Breast epithelium (tissue), 4 donors: ENCODE measurements around the gene OR52N2. TPM values are rescaled to one million over a fixed set of nuclear protein-coding genes. Genes with fewer than 3 reads are reported as not detected.

Experiments
- DNase-seq, 2 donors: peaks; one replicate each; pipeline ENCODE4 v3.0.0-alpha.2; 2019; ENCODE audit warnings: low spot score in 2 of 2
- H3K27ac ChIP-seq, 2 donors: fragments of 200-600 bp; sonication (generic) in 1 of 2; one replicate each; pipeline ENCODE4 v1.5.1; 2016 to 2019; ENCODE audit warnings: mild to moderate bottlenecking in 1 of 2
- H3K27me3 ChIP-seq, 2 donors: fragments of 200-600 bp; sonication (generic) in 1 of 2; one replicate each; pipeline versions ENCODE4 v1.5.1 to v1.6.0; 2017 to 2019; ENCODE audit warnings: control low read depth in 1 of 2, mild to moderate bottlenecking in 1 of 2
- H3K36me3 ChIP-seq: fragments of 200-600 bp; one replicate; pipeline ENCODE4 v1.5.1; 2019
- H3K4me1 ChIP-seq, 2 donors: fragments of 200-600 bp; sonication (generic); one replicate each; pipeline ENCODE4 v1.5.1; 2016 to 2019; ENCODE audit warnings: control low read depth in 1 of 2
- H3K4me3 ChIP-seq, 3 donors: fragments of 200-600 bp; sonication (generic); 1 replicate in 2 of 3; 2 replicates in 1 of 3; pipeline ENCODE4 v1.5.1; 2016 to 2019; ENCODE audit warnings: mild to moderate bottlenecking in 3 of 3, moderate library complexity in 2 of 3
- H3K9me3 ChIP-seq, 2 donors: fragments of 200-600 bp; sonication (generic) in 1 of 2; one replicate each; pipeline ENCODE4 v1.5.1; 2016 to 2019; ENCODE audit warnings: control low read depth in 1 of 2
- CTCF ChIP-seq, 3 donors: fragments of 450-650 bp; IDR thresholded peaks; one replicate each; pipeline ENCODE4 v1.5.1; 2016 to 2017; ENCODE audit warnings: antibody characterized with exemption in 3 of 3, mild to moderate bottlenecking in 3 of 3, moderate library complexity in 3 of 3
- POLR2A ChIP-seq: fragments of 450-650 bp; IDR thresholded peaks from one replicate; pipeline ENCODE4 v1.6.1; 2016; ENCODE audit warnings: antibody characterized with exemption, mild to moderate bottlenecking, moderate library complexity
- POLR2AphosphoS5 ChIP-seq, 3 donors: sonication (generic); formaldehyde crosslinking; IDR thresholded peaks; one replicate each; pipeline ENCODE4 v1.6.1; 2017; ENCODE audit warnings: antibody characterized with exemption in 3 of 3
- intact Hi-C: fragments of 100-400 bp; cut with DNase I; formaldehyde crosslinking; loops from one replicate; pipeline ENCODE4 v1.15.1; 2023; ENCODE audit warnings: low total_unique reads
- total RNA-seq, 3 donors: library from RNA; depleted of rRNA; stranded (reverse); fragments of >200 nt; gene quantifications; one replicate each; pipeline ENCODE4 v1.1.0, GENCODE V29; 2016

The OR52N2 gene
- total RNA-seq, 3 donors from 2014 or later = not detected

- no peaks in the 10 kb centered on the region for H3K4me1 ChIP-seq
- no peaks in the 10 kb centered on the region for H3K9me3 ChIP-seq
- intact Hi-C loops = no loop called here
- H3K4me3 ChIP-seq = peak overlapping the region in 1 of 3 donors; percentile 25
- no peaks in the 10 kb centered on the region for H3K36me3 ChIP-seq
- no peaks in the 10 kb centered on the region for H3K27me3 ChIP-seq
- H3K27ac ChIP-seq = no peak overlapping the region
- TF ChIP-seq POLR2A (no peak), CTCF (IDR thresholded peaks at IDR 0.05) (no peak), POLR2AphosphoS5 (IDR thresholded peaks at IDR 0.05) (no peak)
- DNase-seq = no peak
Observed at GRCh38 chr11:5818245-5818886, 9.6 kb downstream of the OR52N2 start.

- intact Hi-C loops = loop anchor here (5.0 to 10.0 kb wide), 2 partner anchors 421 to 1533 kb away; no protein-coding TSS in a partner anchor
- Histone ChIP-seq H3K9me3 (no peaks in the 10 kb centered on the region), H3K4me1 (no peaks in the 10 kb centered on the region), H3K36me3 (no peaks in the 10 kb centered on the region), H3K27me3 (no peaks in the 10 kb centered on the region), H3K4me3 (no peak overlapping the region), H3K27ac (no peak overlapping the region)
- TF ChIP-seq CTCF (IDR thresholded peaks at IDR 0.05) (no peak), POLR2AphosphoS5 (IDR thresholded peaks at IDR 0.05) (no peak), POLR2A (no peak)
- DNase-seq = no peak
Observed at GRCh38 chr11:5831196-5831829, 22.6 kb downstream of the OR52N2 start.

GRCh38 chr11:5833446-5833845, 24.7 kb downstream of the OR52N2 start:
- no peak for TF ChIP-seq CTCF (IDR thresholded peaks at IDR 0.05)
- no peak for TF ChIP-seq POLR2A
- TF ChIP-seq POLR2AphosphoS5 (IDR thresholded peaks at IDR 0.05) = no peak
- H3K27ac ChIP-seq = no peak overlapping the region
- intact Hi-C loops = loop anchor here (5.0 to 10.0 kb wide), 2 partner anchors 419 to 1531 kb away; no protein-coding TSS in a partner anchor

GRCh38 chr11:5837695-5838094, 29.0 kb downstream of the OR52N2 start:
- H3K4me3 ChIP-seq = no peak overlapping the region
- DNase-seq = no peak
- H3K9me3 ChIP-seq = no peaks in the 10 kb centered on the region
- H3K27me3 ChIP-seq = no peaks in the 10 kb centered on the region
- TF ChIP-seq POLR2A (no peak), POLR2AphosphoS5 (IDR thresholded peaks at IDR 0.05) (no peak), CTCF (IDR thresholded peaks at IDR 0.05) (no peak)
- H3K27ac ChIP-seq = no peak overlapping the region
- no peaks in the 10 kb centered on the region for H3K4me1 ChIP-seq
- intact Hi-C loops = loop anchor here (10.0 kb wide), 1 partner anchor 1527 kb away; no protein-coding TSS in a partner anchor
- H3K36me3 ChIP-seq = no peaks in the 10 kb centered on the region

More at GRCh38 chr11:5833446-5833845, 24.7 kb downstream of the OR52N2 start:
- Histone ChIP-seq H3K4me3 (no peak overlapping the region), H3K9me3 (no peaks in the 10 kb centered on the region), H3K36me3 (no peaks in the 10 kb centered on the region), H3K4me1 (no peaks in the 10 kb centered on the region), H3K27me3 (no peaks in the 10 kb centered on the region)
- no peak for DNase-seq

GRCh38 chr11:5841797-5842196, 33.1 kb downstream of the OR52N2 start, which contains the start of gene OR52E6:
OR52E6 (minus strand) TSS chr11:5841897; CDS start chr11:5841897, 0 bp downstream.
- H3K27ac ChIP-seq = no peak within 1 kb of the TSS
- TF ChIP-seq POLR2A (no peak), POLR2AphosphoS5 (IDR thresholded peaks at IDR 0.05) (no peak), CTCF (IDR thresholded peaks at IDR 0.05) (no peak)
- DNase-seq = no peak
- H3K4me1 ChIP-seq = no peaks in the 10 kb centered on the region
- H3K9me3 ChIP-seq = no peaks in the 10 kb centered on the region
- no peak within 1 kb of the TSS for H3K4me3 ChIP-seq
- intact Hi-C loops = no loop called here
- H3K36me3 ChIP-seq = no peaks in the 10 kb centered on the region
- H3K27me3 ChIP-seq = no peaks in the 10 kb centered on the region
